IPS DF 6.9 (cell line): ENCODE measurements around the gene SLC6A18.

Experiments
- DNase-seq: peaks from one replicate; pipeline ENCODE4 v3.0.0-alpha.2; 2013; ENCODE audit warnings: low read depth, low spot score
- H3K27ac ChIP-seq: one replicate; pipeline ENCODE4 v1.5.1; 2013; ENCODE audit warnings: low read length, control low read depth
- H3K27me3 ChIP-seq: 2 replicates; pipeline ENCODE4 v1.6.1; 2013; ENCODE audit warnings: mild to moderate bottlenecking, low read length; ENCODE audit not compliant: control insufficient read depth, insufficient read depth
- H3K36me3 ChIP-seq: 2 replicates; pipeline ENCODE4 v1.6.1; 2013; ENCODE audit warnings: low read length; ENCODE audit not compliant: control insufficient read depth, insufficient read depth
- H3K4me1 ChIP-seq: 2 replicates; pipeline ENCODE4 v1.6.1; 2013; ENCODE audit warnings: low read length; ENCODE audit not compliant: control insufficient read depth, insufficient read depth
- H3K4me3 ChIP-seq: 2 replicates; pipeline ENCODE4 v1.5.1; 2013; ENCODE audit warnings: mild to moderate bottlenecking, low read length
- H3K9me3 ChIP-seq: 2 replicates; pipeline ENCODE4 v1.6.1; 2013; ENCODE audit warnings: low read length, inconsistent platforms; ENCODE audit not compliant: control insufficient read depth, insufficient read depth
- WGBS: extraction: QIAGEN DNeasy Blood & Tissue Kit; methylation state at CpG from one replicate; pipeline ENCODE4 v1.1.7; 2013; ENCODE audit warnings: mixed read lengths, missing lambda C conversion rate; ENCODE audit not compliant: insufficient read length, insufficient coverage; 5-methylcytosine and 5-hydroxymethylcytosine counted together

Gene SLC6A18

GRCh38 chr5:1225081-1225480 lies at the start of gene SLC6A18:
TSS of gene SLC6A18 (plus strand) at chr5:1225381. CDS start at chr5:1225478, 97 bp downstream.
- WGBS: no CpG with 5 or more reads among the region's 11 CpGs
- no peaks in the 10 kb centered on the region for H3K9me3 ChIP-seq
- H3K4me1 ChIP-seq: no peaks in the 10 kb centered on the region; the same call in 1 of the 2 replicates

GRCh38 chr5:1175801-1176472 lies 49.2 kb upstream of the SLC6A18 start:
- Histone ChIP-seq H3K4me3 (no peak overlapping the region), H3K36me3 (no peaks in the 10 kb centered on the region), H3K9me3 (no peaks in the 10 kb centered on the region), H3K27ac (no peak overlapping the region), H3K27me3 (no peaks in the 10 kb centered on the region), H3K4me1 (no peaks in the 10 kb centered on the region)
- WGBS: no CpG with 5 or more reads among the region's 26 CpGs
- DNase-seq: no peak

More at GRCh38 chr5:1225081-1225480, at the start of gene SLC6A18:
- DNase-seq: no peak
- H3K27me3 ChIP-seq: no peaks in the 10 kb centered on the region
- H3K27ac ChIP-seq: no peak within 1 kb of the TSS
- no peak within 1 kb of the TSS for H3K4me3 ChIP-seq
- no peaks in the 10 kb centered on the region for H3K36me3 ChIP-seq

GRCh38 chr5:1176473-1177391 lies 48.4 kb upstream of the SLC6A18 start:
- Histone ChIP-seq H3K27me3 (no peaks in the 10 kb centered on the region), H3K4me1 (no peaks in the 10 kb centered on the region), H3K4me3 (no peak overlapping the region), H3K9me3 (no peaks in the 10 kb centered on the region), H3K27ac (no peak overlapping the region), H3K36me3 (no peaks in the 10 kb centered on the region)
- peak; percentile 54 for DNase-seq
- no CpG with 5 or more reads among the region's 42 CpGs for WGBS

GRCh38 chr5:1177826-1178528 lies 47.2 kb upstream of the SLC6A18 start:
- DNase-seq: no peak
- H3K9me3 ChIP-seq: no peaks in the 10 kb centered on the region
- no peaks in the 10 kb centered on the region for H3K4me1 ChIP-seq
- H3K27me3 ChIP-seq: no peaks in the 10 kb centered on the region
- no CpG with 5 or more reads among the region's 30 CpGs for WGBS
- H3K4me3 ChIP-seq: no peak overlapping the region
- H3K27ac ChIP-seq: no peak overlapping the region
- no peaks in the 10 kb centered on the region for H3K36me3 ChIP-seq

- DNase-seq: no peak
- Histone ChIP-seq H3K4me3 (no peak overlapping the region), H3K9me3 (no peaks in the 10 kb centered on the region), H3K27ac (no peak overlapping the region), H3K27me3 (no peaks in the 10 kb centered on the region), H3K36me3 (no peaks in the 10 kb centered on the region), H3K4me1 (no peaks in the 10 kb centered on the region)
- WGBS: no CpG with 5 or more reads among the region's 34 CpGs
Measured at GRCh38 chr5:1178529-1179382, 46.4 kb upstream of the SLC6A18 start.

- no CpG with 5 or more reads among the region's 9 CpGs for WGBS
- H3K36me3 ChIP-seq: no peaks in the 10 kb centered on the region
- H3K27ac ChIP-seq: no peak overlapping the region
- no peaks in the 10 kb centered on the region for H3K4me1 ChIP-seq
- no peaks in the 10 kb centered on the region for H3K27me3 ChIP-seq
- H3K9me3 ChIP-seq: no peaks in the 10 kb centered on the region
- DNase-seq: no peak
- H3K4me3 ChIP-seq: no peak overlapping the region
Measured at GRCh38 chr5:1179383-1179715, 45.8 kb upstream of the SLC6A18 start.

GRCh38 chr5:1180096-1180495 lies 45.1 kb upstream of the SLC6A18 start:
- no peak overlapping the region for H3K27ac ChIP-seq
- H3K27me3 ChIP-seq: no peaks in the 10 kb centered on the region
- no peak overlapping the region for H3K4me3 ChIP-seq
- DNase-seq: no peak
- no peaks in the 10 kb centered on the region for H3K4me1 ChIP-seq
- WGBS: no CpG with 5 or more reads among the region's 20 CpGs
- no peaks in the 10 kb centered on the region for H3K9me3 ChIP-seq
- H3K36me3 ChIP-seq: no peaks in the 10 kb centered on the region

- no peak for DNase-seq
- no peaks in the 10 kb centered on the region for H3K9me3 ChIP-seq
- H3K36me3 ChIP-seq: no peaks in the 10 kb centered on the region
- H3K4me1 ChIP-seq: no peaks in the 10 kb centered on the region
- H3K27me3 ChIP-seq: no peaks in the 10 kb centered on the region
- WGBS: no CpG with 5 or more reads among the region's 20 CpGs
- no peak overlapping the region for H3K4me3 ChIP-seq
- no peak overlapping the region for H3K27ac ChIP-seq
Measured at GRCh38 chr5:1180841-1181271, 44.3 kb upstream of the SLC6A18 start.

- Histone ChIP-seq H3K9me3 (no peaks in the 10 kb centered on the region), H3K36me3 (no peaks in the 10 kb centered on the region), H3K27ac (no peak overlapping the region), H3K4me3 (no peak overlapping the region), H3K4me1 (no peaks in the 10 kb centered on the region), H3K27me3 (no peaks in the 10 kb centered on the region)
- WGBS: no CpG with 5 or more reads among the region's 27 CpGs
- DNase-seq: no peak
Measured at GRCh38 chr5:1181451-1182359, 43.5 kb upstream of the SLC6A18 start.
